Stimulated activated CD4-positive, alpha-beta T cell treated with anti-CD3 and anti-CD28 coated beads, Interleukin-1b, Interleukin-23, amount 100 ng/mL, for 1 hour (primary cell): ENCODE results near the gene SLC35A3.
"Not testable (repeated sequence)": the region's sequence is repeated elsewhere in the genome, so short reads cannot be mapped to it uniquely, and the experiment has no call there.

Experiments used
- DNase-seq, 2 donors: peaks; one replicate each; pipeline ENCODE4 v3.0.0-alpha.2; 2020; ENCODE audit warnings: low read depth in 2 of 2

Gene SLC35A3

GRCh38 chr1:99969729-99970621 is at the start of gene SLC35A3:
Gene SLC35A3, plus strand, starts transcription at chr1:99969996. Its CDS starts 23,559 bp downstream, at chr1:99993555.
- peak; percentile 37 to 65 for DNase-seq

GRCh38 chr1:99934801-99935200 is 35.0 kb upstream of the SLC35A3 start:
- no peak for DNase-seq

GRCh38 chr1:99935534-99935933 is 34.3 kb upstream of the SLC35A3 start:
- no peak for DNase-seq

GRCh38 chr1:99936071-99936470 is 33.7 kb upstream of the SLC35A3 start:
- no peak for DNase-seq

GRCh38 chr1:99942723-99943122 is 27.1 kb upstream of the SLC35A3 start:
- DNase-seq: no peak

- DNase-seq: no peak
Observed at GRCh38 chr1:99943223-99943794, 26.5 kb upstream of the SLC35A3 start.

- no peak for DNase-seq
Observed at GRCh38 chr1:99944192-99944591, 25.6 kb upstream of the SLC35A3 start.

- DNase-seq: no peak
Observed at GRCh38 chr1:99945174-99945573, 24.6 kb upstream of the SLC35A3 start.

GRCh38 chr1:99950486-99950885 is 19.3 kb upstream of the SLC35A3 start:
- no peak for DNase-seq

GRCh38 chr1:99952522-99952921 is 17.3 kb upstream of the SLC35A3 start:
- DNase-seq: no peak

GRCh38 chr1:99955375-99955774 is 14.4 kb upstream of the SLC35A3 start:
- DNase-seq: no peak

GRCh38 chr1:99956755-99957154 is 13.0 kb upstream of the SLC35A3 start:
- DNase-seq: no peak

- DNase-seq: no peak
Observed at GRCh38 chr1:99957818-99958217, 12.0 kb upstream of the SLC35A3 start.

GRCh38 chr1:99959189-99959705 is 10.5 kb upstream of the SLC35A3 start:
- DNase-seq: not testable (repeated sequence)

- DNase-seq: not testable (repeated sequence)
Observed at GRCh38 chr1:99960260-99960659, 9.5 kb upstream of the SLC35A3 start.

GRCh38 chr1:99963041-99963795 is 6.6 kb upstream of the SLC35A3 start:
- DNase-seq: no peak

- no peak for DNase-seq
Observed at GRCh38 chr1:99964806-99965205, 5.0 kb upstream of the SLC35A3 start.

GRCh38 chr1:99965646-99966375 is 4.0 kb upstream of the SLC35A3 start:
- no peak for DNase-seq

GRCh38 chr1:99968214-99968613 is 1.6 kb upstream of the SLC35A3 start:
- DNase-seq: no peak

GRCh38 chr1:99969260-99969728 is 502 bp upstream of the SLC35A3 start:
- DNase-seq: no peak

- no peak for DNase-seq
Observed at GRCh38 chr1:99970713-99971255, 988 bp downstream of the SLC35A3 start.
